SU-DHL-6 (cell line): ENCODE measurements around the gene HLA-DPB1.

ENCODE experiments used
- H2AFZ ChIP-seq: fragments of 200-600 bp; sonication (generic); 2 replicates; pipeline ENCODE4 v1.6.1; 2014; ENCODE audit warnings: low read depth, mild to moderate bottlenecking, moderate library complexity, mixed read lengths, antibody characterized with exemption, low read length; ENCODE audit not compliant: severe bottlenecking
- H3F3A ChIP-seq: fragments of 200-600 bp; shearing (Covaris generic); 2 replicates; pipeline ENCODE4 v1.6.0; 2016; ENCODE audit warnings: antibody characterized with exemption, mild to moderate bottlenecking; ENCODE audit not compliant: insufficient read depth
- H3K27ac ChIP-seq: fragments of 200-600 bp; sonication (generic); 2 replicates; pipeline ENCODE4 v1.5.1; 2016; ENCODE audit warnings: low read depth, mild to moderate bottlenecking, low read length, moderate library complexity, mixed read lengths
- H3K27me3 ChIP-seq: fragments of 200-600 bp; sonication (generic), shearing (Covaris generic); 2 replicates; pipeline ENCODE4 v1.6.0; 2014; ENCODE audit warnings: mild to moderate bottlenecking, low read length
- H3K36me3 ChIP-seq: fragments of 200-600 bp; sonication (generic); 2 replicates; pipeline ENCODE4 v1.6.1; 2014; ENCODE audit warnings: mild to moderate bottlenecking, low read length, mixed read lengths
- H3K4me2 ChIP-seq: fragments of 300-600, 200-600 bp; shearing (Covaris generic), sonication (generic); 2 replicates; pipeline ENCODE4 v1.6.0; 2014; ENCODE audit warnings: low read length, low read depth, mild to moderate bottlenecking; ENCODE audit not compliant: poor library complexity, severe bottlenecking
- H3K4me3 ChIP-seq: fragments of 200-600 bp; sonication (generic); 2 replicates; pipeline ENCODE4 v1.5.1; 2014; ENCODE audit warnings: antibody characterized with exemption, low read length, mild to moderate bottlenecking, mixed read lengths; ENCODE audit not compliant: insufficient read depth, poor library complexity, severe bottlenecking
- H3K79me2 ChIP-seq: fragments of 200-600 bp; sonication (generic); 2 replicates; pipeline ENCODE4 v1.6.1; 2014; ENCODE audit warnings: mild to moderate bottlenecking, low read length, moderate library complexity; ENCODE audit not compliant: insufficient read depth
- H3K9ac ChIP-seq: fragments of 200-600 bp; sonication (generic); 2 replicates; pipeline ENCODE4 v1.7.0; 2014; ENCODE audit warnings: mild to moderate bottlenecking, low read length
- H3K9me2 ChIP-seq: fragments of 200-600 bp; sonication (generic); replicated peaks from 2 replicates; pipeline ENCODE4 v1.6.1; 2014; ENCODE audit warnings: low read length; ENCODE audit not compliant: insufficient read depth
- H3K9me3 ChIP-seq: fragments of 200-600 bp; sonication (generic); 2 replicates; pipeline ENCODE4 v1.6.1; 2014; ENCODE audit warnings: low read length, mixed read lengths; ENCODE audit not compliant: insufficient read depth
- H4K20me1 ChIP-seq: fragments of 200-600 bp; sonication (generic); 2 replicates; pipeline ENCODE4 v1.6.1; 2014; ENCODE audit warnings: low read depth, mild to moderate bottlenecking, antibody characterized with exemption, low read length, moderate library complexity, mixed read lengths
- CTCF ChIP-seq: fragments of 200-600 bp; sonication (generic); IDR thresholded peaks from one replicate; pipeline ENCODE4 v1.5.1; 2017; ENCODE audit warnings: antibody characterized with exemption, mild to moderate bottlenecking, low read length, moderate library complexity; ENCODE audit not compliant: insufficient read depth, poor library complexity, severe bottlenecking
- EZH2phosphoT487 ChIP-seq: fragments of 200-600 bp; sonication (generic), shearing (Covaris generic); conservative IDR thresholded peaks from 2 replicates; pipeline ENCODE4 v1.6.1; 2018; ENCODE audit warnings: mild to moderate bottlenecking, antibody characterized with exemption, low read length, moderate library complexity, mixed read lengths

HLA-DPB1 gene

GRCh38 chr6:33116841-33117711 lies 41.3 kb downstream of the HLA-DPB1 start:
- TF ChIP-seq CTCF (no peak), EZH2phosphoT487 (no peak)
- Histone ChIP-seq H3K9ac (no peak overlapping the region), H3K9me3 (no peaks in the 10 kb centered on the region), H4K20me1 (no peaks in the 10 kb centered on the region), H3K36me3 (no peaks in the 10 kb centered on the region), H3K4me3 (no peak overlapping the region), H3K9me2 (no peaks in the 10 kb centered on the region), H3K4me2 (no peak overlapping the region), H3K27me3 (no peaks in the 10 kb centered on the region), H3F3A (no peaks in the 10 kb centered on the region), H3K27ac (no peak overlapping the region), H2AFZ (no peak overlapping the region), H3K79me2 (no peaks in the 10 kb centered on the region)

- Histone ChIP-seq H3K9me3 (peaks cover 2% of the 10 kb centered on the region), H3F3A (no peaks in the 10 kb centered on the region), H3K9ac (no peak overlapping the region), H3K27me3 (no peaks in the 10 kb centered on the region), H3K79me2 (no peaks in the 10 kb centered on the region), H3K36me3 (no peaks in the 10 kb centered on the region), H4K20me1 (no peaks in the 10 kb centered on the region), H3K27ac (no peak overlapping the region), H3K9me2 (no peaks in the 10 kb centered on the region), H3K4me2 (no peak overlapping the region), H3K4me3 (no peak overlapping the region), H2AFZ (no peak overlapping the region)
- TF ChIP-seq EZH2phosphoT487 (no peak), CTCF (no peak)
Measured at GRCh38 chr6:33117811-33118277, 42.1 kb downstream of the HLA-DPB1 start.

GRCh38 chr6:33118525-33119123 lies 42.8 kb downstream of the HLA-DPB1 start:
- Histone ChIP-seq H4K20me1 (no peaks in the 10 kb centered on the region), H3K4me2 (no peak overlapping the region), H2AFZ (no peak overlapping the region), H3K9ac (no peak overlapping the region), H3K9me3 (peaks cover 10% of the 10 kb centered on the region), H3K9me2 (no peaks in the 10 kb centered on the region), H3F3A (no peaks in the 10 kb centered on the region), H3K27me3 (no peaks in the 10 kb centered on the region), H3K4me3 (no peak overlapping the region), H3K36me3 (no peaks in the 10 kb centered on the region), H3K27ac (no peak overlapping the region), H3K79me2 (no peaks in the 10 kb centered on the region)
- TF ChIP-seq EZH2phosphoT487, result no peak
- peak; percentile 80 for TF ChIP-seq CTCF
